Upper lobe of left lung (tissue), 6 donors: Measurements from ENCODE around the gene TRAF5. TPM values are rescaled to one million over a fixed set of nuclear protein-coding genes. Genes with fewer than 3 reads are reported as not detected.
A peak's percentile ranks its signal among the peaks of the same experiment; 100 is the strongest.
"Not testable (repeated sequence)": the region's sequence is repeated elsewhere in the genome, so short reads cannot be mapped to it uniquely, and the experiment has no call there.

Experiments used
- ATAC-seq, 2 donors: fragments of 200-7000 bp; cut with Tn5 transposase; one replicate each; pipeline ENCODE4 v1.9.1; 2022; ENCODE audit warnings: mild to moderate bottlenecking in 2 of 2, moderate library complexity in 2 of 2; ENCODE audit not compliant: low FRiP score in 2 of 2
- DNase-seq, 2 donors: peaks; one replicate each; pipeline ENCODE4 v3.0.0-alpha.2; 2019 to 2020
- H3K27ac ChIP-seq, 4 donors: fragments of 200-600 bp; sonication (generic); one replicate each; pipeline ENCODE4 v1.5.1; 2016 to 2019
- H3K27me3 ChIP-seq, 4 donors: fragments of 200-600 bp; sonication (generic); one replicate each; pipeline ENCODE4 v1.5.1; 2017 to 2019
- H3K36me3 ChIP-seq, 4 donors: fragments of 200-600 bp; sonication (generic); one replicate each; pipeline ENCODE4 v1.5.1; 2016 to 2019
- H3K4me1 ChIP-seq, 4 donors: fragments of 200-600 bp; sonication (generic); one replicate each; pipeline ENCODE4 v1.5.1; 2018 to 2019
- H3K4me3 ChIP-seq, 4 donors: fragments of 200-600 bp; sonication (generic); one replicate each; pipeline ENCODE4 v1.5.1; 2017 to 2019; ENCODE audit warnings: mild to moderate bottlenecking in 2 of 4, moderate library complexity in 1 of 4
- H3K9me3 ChIP-seq, 4 donors: fragments of 200-600 bp; sonication (generic); one replicate each; pipeline ENCODE4 v1.5.1; 2018 to 2019
- CTCF ChIP-seq, 6 experiments: fragments of 450-650 bp in 4 of 6; fragments of 200-600 bp in 2 of 6; sonication (generic) in 2 of 6; IDR thresholded peaks; one replicate each; pipeline ENCODE4 v1.5.1; 2016 to 2019; ENCODE audit warnings: antibody characterized with exemption in 6 of 6
- EP300 ChIP-seq, 4 donors: sonication (generic); formaldehyde crosslinking; IDR thresholded peaks; one replicate each; pipeline ENCODE4 v1.5.1; 2017; ENCODE audit warnings: antibody characterized with exemption in 4 of 4, control low read depth in 2 of 4
- POLR2A ChIP-seq, 4 donors: fragments of 450-650 bp; IDR thresholded peaks; one replicate each; pipeline ENCODE4 v1.5.1; 2016 to 2017; ENCODE audit warnings: antibody characterized with exemption in 4 of 4, mild to moderate bottlenecking in 2 of 4
- POLR2AphosphoS5 ChIP-seq, 2 donors: sonication (generic); formaldehyde crosslinking; IDR thresholded peaks; one replicate each; pipeline ENCODE4 v1.5.1; 2017; ENCODE audit warnings: antibody characterized with exemption in 2 of 2
- WGBS, 2 donors: methylation state at CpG; one replicate each; pipeline ENCODE4 v1.1.5; 2017 to 2018; 5-methylcytosine and 5-hydroxymethylcytosine counted together
- total RNA-seq, 6 donors: library from RNA; depleted of rRNA in 4 of 6; stranded (reverse); fragments of >200 nt in 4 of 6; gene quantifications; one replicate each; pipeline versions ENCODE4 v1.1.0 to v1.2.1, GENCODE V29; 2016 to 2021
- donor health status: DM: no; HTN: no; CAD: no; lungs with moderate emphysema.
- donor health status: DM: no; HTN: yes; CAD: no; lungs with severe emphysema.

TRAF5 gene
- total RNA-seq, 6 donors from 2014 or later, result 4.6 to 13.6 (median 9.5) TPM

- H3K36me3 ChIP-seq, result no peaks in the 10 kb centered on the region
- ATAC-seq, result no peak
- H3K9me3 ChIP-seq, result no peaks in the 10 kb centered on the region
- 15 to 21% methylated on average over 12 to 17 of the region's 17 CpGs for WGBS, 2 donors
- DNase-seq, result no peak
- no peaks in the 10 kb centered on the region for H3K27me3 ChIP-seq
- peaks cover 7 to 16% (median 11%) of the 10 kb centered on the region in 4 donors for H3K4me1 ChIP-seq
- H3K27ac ChIP-seq, result peak overlapping the region; percentile 95 to 99 (median 96)
- H3K4me3 ChIP-seq, result peak overlapping the region; percentile 33 to 76 (median 62)
- TF ChIP-seq CTCF (IDR thresholded peaks at IDR 0.05) (no peak), POLR2AphosphoS5 (IDR thresholded peaks at IDR 0.05) (no peak), POLR2A (IDR thresholded peaks at IDR 0.05) (no peak), EP300 (IDR thresholded peaks at IDR 0.05) (no peak)
Observed at GRCh38 chr1:211382182-211382713, 55.6 kb downstream of the TRAF5 start.

GRCh38 chr1:211382714-211383480 lies 56.3 kb downstream of the TRAF5 start:
- peak; percentile 96 to 98 for DNase-seq
- no peaks in the 10 kb centered on the region for H3K9me3 ChIP-seq
- H3K4me3 ChIP-seq, result peak overlapping the region; percentile 33 to 76 (median 62)
- H3K27me3 ChIP-seq, result no peaks in the 10 kb centered on the region
- TF ChIP-seq EP300 (IDR thresholded peaks at IDR 0.05), result peak in 1 of 4 donors; percentile 79
- TF ChIP-seq POLR2AphosphoS5 (IDR thresholded peaks at IDR 0.05), result peak; percentile 98 to 99
- peak in 1 of 6 experiments; percentile 18 for TF ChIP-seq CTCF (IDR thresholded peaks at IDR 0.05)
- TF ChIP-seq POLR2A (IDR thresholded peaks at IDR 0.05), result peak in 3 of 4 donors; percentile 86 to 96 (median 89)
- no peaks in the 10 kb centered on the region for H3K36me3 ChIP-seq
- 2 to 10% methylated on average over 32 to 49 of the region's 49 CpGs for WGBS, 2 donors
- H3K27ac ChIP-seq, result peak overlapping the region; percentile 95 to 99 (median 96)
- ATAC-seq, result peak; percentile 99
- H3K4me1 ChIP-seq, result peaks cover 7 to 16% (median 11%) of the 10 kb centered on the region in 4 donors

- no peaks in the 10 kb centered on the region for H3K9me3 ChIP-seq
- H3K36me3 ChIP-seq, result no peaks in the 10 kb centered on the region
- ATAC-seq (no peak), DNase-seq (no peak)
- H3K27me3 ChIP-seq, result no peaks in the 10 kb centered on the region
- 98 to 100% methylated on average over 3 of the region's 3 CpGs for whole genome bisulfite sequencing, 2 donors
- no peak overlapping the region for H3K27ac ChIP-seq
- no peak for TF ChIP-seq CTCF (IDR thresholded peaks at IDR 0.05)
- TF ChIP-seq POLR2AphosphoS5 (IDR thresholded peaks at IDR 0.05), result no peak
- TF ChIP-seq EP300 (IDR thresholded peaks at IDR 0.05), result no peak
- H3K4me1 ChIP-seq, result peaks cover 7 to 16% (median 11%) of the 10 kb centered on the region in 4 donors
- H3K4me3 ChIP-seq, result no peak overlapping the region
Observed at GRCh38 chr1:211384524-211384923, 57.9 kb downstream of the TRAF5 start.

GRCh38 chr1:211386921-211387320 lies 60.3 kb downstream of the TRAF5 start:
- H3K4me3 ChIP-seq, result no peak overlapping the region
- H3K4me1 ChIP-seq, result peaks cover 7 to 13% (median 9%) of the 10 kb centered on the region in 4 donors
- DNase-seq, result no peak
- H3K27me3 ChIP-seq, result no peaks in the 10 kb centered on the region
- H3K9me3 ChIP-seq, result no peaks in the 10 kb centered on the region
- ATAC-seq, result no peak
- no peaks in the 10 kb centered on the region for H3K36me3 ChIP-seq
- TF ChIP-seq POLR2A (IDR thresholded peaks at IDR 0.05) (no peak), EP300 (IDR thresholded peaks at IDR 0.05) (no peak), CTCF (IDR thresholded peaks at IDR 0.05) (no peak), POLR2AphosphoS5 (IDR thresholded peaks at IDR 0.05) (no peak)
- H3K27ac ChIP-seq, result no peak overlapping the region
- 56 to 63% methylated on average over 2 of the region's 2 CpGs for WGBS, 2 donors

GRCh38 chr1:211390829-211391228 lies 64.2 kb downstream of the TRAF5 start:
- not testable (repeated sequence) for DNase-seq, ATAC-seq, H3K9me3 ChIP-seq, H3K4me1 ChIP-seq, H3K27ac ChIP-seq, H3K36me3 ChIP-seq, H3K4me3 ChIP-seq, H3K27me3 ChIP-seq
- 92 to 94% methylated on average over 7 of the region's 7 CpGs for WGBS, 2 donors
